Stimulated activated CD4-positive, alpha-beta T cell treated with anti-CD3 and anti-CD28 coated beads, Interleukin-2, amount 100 ng/mL, for 24 hours (primary cell): ENCODE measurements around the gene DCST1.

Experiments
- DNase-seq, 2 donors: peaks; one replicate each; pipeline ENCODE4 v3.0.0-alpha.2; 2020

Gene DCST1

DNA sequence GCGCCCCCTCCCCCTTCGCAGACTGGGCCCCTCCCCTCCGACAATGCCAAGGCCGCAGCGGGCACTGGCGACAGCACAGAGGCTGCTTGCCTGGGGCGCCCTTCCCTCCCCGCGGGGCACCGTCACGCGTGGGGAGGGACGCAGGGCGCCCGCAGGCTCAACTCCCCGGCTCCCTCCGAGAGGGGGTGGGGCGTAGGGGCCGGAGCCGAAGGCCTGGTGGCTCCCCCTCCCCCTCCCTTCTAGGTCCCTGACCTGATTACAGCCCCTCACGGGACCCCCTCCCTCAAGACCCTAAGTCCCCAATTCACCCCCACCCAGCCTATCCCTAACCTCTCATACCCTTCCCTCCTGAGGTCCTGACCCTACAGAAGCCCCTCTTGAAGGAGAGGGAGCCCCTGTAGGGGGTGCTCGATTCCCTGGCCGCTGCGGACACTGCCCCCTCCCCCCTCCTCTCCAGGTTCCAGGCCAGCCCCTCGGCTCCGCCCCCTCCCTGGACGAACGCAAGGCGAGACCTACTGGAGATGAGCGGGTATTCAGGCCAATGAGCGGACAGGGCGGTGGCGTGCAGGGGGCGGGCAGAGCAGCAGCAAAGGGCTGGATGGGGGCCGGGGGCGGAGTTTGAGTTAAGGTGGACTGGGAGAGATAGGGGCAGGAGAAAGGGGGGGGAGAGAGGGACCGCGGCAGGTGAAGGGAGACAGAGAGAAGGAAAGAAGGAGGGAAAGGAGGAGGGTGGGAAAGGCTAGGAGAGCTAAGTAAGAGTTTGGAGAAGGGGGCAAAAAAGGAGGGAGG, 31.8 kb upstream of the DCST1 start:
- peak; percentile 99 for DNase-seq

DNA sequence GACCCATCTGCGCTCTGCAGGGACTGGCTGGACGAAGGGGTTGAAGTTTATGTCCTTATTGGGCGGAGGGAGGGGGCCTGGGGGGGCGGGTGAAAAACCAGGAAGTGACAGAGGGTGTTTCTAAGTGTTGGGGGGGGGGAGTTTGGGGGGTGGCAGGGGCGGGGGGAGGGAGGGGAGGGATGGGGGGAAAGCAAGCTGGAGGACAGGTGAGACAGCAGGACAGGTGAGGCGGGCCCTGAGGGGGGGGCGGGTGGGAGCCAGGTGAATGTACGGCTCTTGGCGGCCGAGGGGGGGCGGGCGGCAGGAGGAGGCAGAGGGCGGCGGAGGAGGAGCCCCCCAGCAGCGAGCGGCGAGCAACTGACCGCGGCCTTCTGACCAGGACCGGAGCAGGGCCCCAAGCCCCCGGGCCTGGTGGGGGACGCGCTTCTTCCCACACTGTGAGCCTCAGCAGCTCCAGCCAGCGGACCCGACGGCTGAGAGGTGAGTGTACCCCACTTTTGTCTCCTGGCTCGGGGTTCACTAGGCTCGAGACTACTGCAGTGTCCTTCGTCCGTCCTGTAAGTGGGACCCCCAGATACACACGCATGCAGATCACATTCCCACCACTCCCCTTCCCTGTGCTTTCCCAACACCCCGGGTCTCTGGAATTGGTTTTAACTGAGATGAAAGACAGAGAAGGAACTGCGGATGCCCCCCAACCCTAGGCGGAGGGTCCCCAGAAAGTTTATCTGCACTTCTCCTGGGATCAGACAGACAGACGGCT, 31.0 kb upstream of the DCST1 start, which contains the start of gene ZBTB7B:
Gene ZBTB7B (plus strand): TSS at position 339 of the 763 bp plus-strand sequence. CDS start 11,859 bp downstream, outside the sequence.
- no peak for DNase-seq

DNA sequence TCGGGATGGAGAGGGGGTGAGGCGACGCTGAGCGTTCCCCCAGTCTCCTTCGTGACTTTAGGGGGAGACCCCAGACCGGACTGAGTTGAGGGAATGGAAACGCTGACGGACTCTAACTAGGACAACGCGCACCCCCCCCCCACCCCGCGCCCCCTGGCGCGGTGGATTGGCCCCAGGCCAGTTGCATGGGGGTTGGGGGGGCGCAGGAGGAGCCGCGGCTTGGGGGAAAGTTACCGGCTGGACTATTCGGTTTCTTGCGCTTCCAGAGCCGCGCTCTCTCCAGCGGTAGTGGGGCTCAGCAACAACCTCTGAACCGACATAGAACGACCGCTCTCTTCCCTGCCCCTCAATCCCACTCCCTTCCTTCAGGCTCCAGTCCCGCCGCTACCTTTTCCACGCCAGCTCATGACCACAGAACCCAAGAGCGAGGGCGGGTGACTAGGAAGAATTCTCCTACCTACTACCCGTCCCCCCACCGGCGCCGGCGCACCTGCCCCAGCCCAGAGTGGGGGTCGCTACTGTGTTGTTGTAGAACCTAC, 30.3 kb upstream of the DCST1 start:
- DNase-seq = peak in 1 of 2 donors; percentile 48

DNA sequence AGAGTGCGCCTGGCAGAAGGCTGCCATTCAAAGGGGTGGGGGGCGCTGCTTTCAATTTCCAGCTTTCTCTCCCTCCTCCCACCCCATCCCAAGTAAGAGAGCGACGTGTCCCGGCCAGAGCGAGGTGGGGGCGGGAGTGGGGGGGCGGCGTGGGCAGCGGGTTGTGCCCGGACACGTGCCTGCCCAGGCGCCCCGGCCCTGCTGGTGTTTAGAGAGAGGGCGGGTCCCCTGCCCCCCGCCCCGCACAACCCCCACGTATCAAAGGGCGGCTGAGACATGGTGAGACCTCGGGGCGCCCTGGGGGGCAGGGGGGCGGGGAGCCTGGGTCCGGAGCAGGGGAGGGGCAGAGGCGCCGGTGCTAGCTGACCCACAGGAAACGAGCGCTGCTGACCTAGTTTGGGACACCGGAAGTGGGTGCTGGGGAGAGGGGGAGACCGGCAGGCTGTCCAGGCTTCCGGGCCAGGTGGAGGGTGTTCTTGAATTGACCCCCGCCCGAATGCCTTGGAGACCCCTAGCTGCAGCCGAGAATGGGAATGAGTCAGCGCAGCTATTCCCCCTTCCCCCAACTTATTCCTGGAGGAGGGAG, 29.8 kb upstream of the DCST1 start:
- DNase-seq = no peak

DNA sequence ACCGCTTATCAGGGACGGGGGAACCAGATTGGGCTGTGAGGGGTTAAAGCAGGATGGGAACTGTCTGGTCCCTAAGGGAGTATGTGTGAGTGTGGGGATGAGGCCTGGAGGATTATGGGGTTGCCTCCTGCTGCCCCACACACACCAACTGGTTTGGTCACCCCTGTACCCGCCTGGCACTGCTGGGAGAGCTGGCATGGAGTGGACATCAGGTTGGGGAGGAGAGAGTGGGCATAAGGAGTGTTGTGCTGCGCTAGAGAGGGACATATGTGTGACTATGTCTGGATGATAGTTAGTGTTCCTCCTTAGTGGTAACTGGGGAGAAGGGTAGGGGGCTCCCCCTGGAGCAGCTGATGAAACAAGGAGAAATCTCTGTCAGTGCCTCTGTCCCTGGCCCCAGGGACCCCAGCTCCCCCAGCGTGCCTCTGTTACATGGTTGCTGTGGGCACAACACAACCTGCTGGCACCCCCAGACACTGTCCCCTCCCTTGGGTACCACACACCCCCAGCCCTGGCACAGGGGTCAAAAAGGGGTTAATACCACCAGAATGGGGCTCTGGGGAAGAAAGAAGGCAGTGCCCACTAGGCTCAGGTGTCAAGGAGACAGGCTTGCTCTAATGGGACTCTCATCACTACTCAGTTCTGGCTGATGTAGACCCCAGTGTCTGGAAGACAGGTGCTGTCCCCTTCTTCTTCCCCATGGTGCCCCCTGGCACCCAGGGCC, 29.1 kb upstream of the DCST1 start:
- DNase-seq = no peak

DNA sequence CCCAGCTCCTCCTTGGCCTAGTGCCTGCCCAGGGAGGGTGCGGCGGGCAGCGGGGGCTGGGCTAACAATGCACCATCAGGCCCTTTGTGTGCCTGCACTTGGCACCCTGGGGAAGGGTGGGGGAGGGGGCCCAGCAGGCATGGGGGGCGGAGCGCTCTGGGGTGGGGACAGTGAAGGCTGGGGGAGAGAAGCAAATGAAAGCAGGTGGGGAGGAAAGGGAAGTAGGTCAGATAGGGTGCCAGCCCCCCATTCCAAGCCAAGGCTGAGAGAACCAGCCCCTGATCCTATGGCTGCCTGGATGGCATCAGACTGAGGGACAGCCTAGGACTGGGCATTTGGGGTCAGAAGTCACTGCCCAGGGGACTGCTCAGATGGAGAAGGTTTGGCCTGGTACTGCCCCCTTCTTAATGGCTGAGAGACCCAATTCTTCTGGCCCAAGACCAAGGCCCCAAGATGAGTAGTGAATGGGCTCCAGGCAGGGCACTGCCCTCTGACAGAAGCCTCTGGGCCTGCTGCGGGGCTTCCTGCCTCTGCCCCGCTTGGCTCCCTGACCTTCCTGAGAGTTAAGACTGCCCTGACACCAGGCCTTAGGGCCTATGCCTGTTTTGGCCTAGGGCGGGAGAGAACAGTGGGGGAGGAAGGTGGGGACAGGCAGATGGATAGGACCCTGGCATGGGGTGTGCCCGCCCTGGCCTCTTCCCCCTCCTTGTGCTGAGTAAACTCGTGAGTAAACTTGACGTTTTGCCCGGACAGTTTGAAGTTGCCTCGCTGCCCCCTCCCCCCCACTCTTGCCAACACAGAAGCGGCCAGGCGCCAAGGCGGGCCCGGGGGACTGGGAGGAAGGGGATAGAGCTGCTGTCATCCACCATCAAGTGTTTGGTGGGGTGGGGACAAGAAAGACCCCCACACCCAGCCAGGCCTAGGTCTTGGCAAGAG, 28.3 kb upstream of the DCST1 start:
- DNase-seq = no peak

DNA sequence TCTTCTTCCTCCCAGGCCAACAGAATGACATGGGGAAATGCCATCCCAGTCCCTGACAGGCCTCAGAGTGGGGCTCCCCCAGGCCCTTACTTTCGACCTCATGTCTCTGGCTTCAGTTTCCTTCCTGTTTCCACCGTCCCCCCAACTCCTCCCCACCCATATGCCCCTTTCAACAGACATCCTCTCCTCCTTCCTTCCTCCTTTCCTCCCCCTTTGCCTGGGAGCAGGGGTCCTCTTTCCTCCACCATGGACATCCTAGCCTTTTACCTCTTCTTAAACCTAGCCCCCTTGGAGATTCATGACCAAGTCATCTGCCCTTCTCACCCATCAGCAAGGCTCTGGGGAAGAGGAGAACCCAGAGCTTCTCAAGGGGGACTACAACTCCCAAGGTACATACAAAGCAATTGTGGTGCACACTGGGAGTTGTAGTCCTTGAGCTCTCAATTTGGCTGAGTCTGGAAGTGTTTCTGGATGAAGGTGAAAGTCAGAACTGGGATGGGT, 27.0 kb upstream of the DCST1 start:
- peak in 1 of 2 donors; percentile 52 for DNase-seq

DNA sequence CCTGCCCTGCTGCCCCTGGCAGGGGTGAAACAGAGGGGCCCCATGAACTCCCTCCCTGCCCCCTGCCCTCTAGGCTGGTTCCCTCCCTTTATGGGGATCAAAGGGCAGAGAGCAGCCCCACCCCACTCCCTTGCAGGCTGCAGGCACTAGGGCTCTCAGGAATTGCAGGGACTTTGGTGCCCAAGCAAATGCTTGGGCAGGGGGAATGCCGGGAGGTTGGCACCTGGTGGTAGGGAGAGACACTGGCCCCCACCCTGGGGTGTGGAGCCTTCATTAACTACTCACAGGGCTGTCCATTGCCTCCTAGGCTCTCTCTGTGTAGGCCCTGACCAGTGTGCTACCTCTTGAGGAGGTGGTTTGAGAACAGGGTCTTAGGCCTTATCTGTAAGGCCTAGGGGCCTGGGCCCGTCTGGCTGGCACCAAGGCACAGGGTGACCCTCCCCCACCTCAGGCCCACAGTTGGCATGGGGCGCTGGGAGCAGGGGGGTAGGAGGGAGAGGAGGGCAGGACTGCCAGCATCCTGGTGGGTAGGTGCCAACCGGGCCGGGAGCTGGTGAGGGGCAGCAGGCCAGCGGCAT, 26.3 kb upstream of the DCST1 start:
- no peak for DNase-seq

DNA sequence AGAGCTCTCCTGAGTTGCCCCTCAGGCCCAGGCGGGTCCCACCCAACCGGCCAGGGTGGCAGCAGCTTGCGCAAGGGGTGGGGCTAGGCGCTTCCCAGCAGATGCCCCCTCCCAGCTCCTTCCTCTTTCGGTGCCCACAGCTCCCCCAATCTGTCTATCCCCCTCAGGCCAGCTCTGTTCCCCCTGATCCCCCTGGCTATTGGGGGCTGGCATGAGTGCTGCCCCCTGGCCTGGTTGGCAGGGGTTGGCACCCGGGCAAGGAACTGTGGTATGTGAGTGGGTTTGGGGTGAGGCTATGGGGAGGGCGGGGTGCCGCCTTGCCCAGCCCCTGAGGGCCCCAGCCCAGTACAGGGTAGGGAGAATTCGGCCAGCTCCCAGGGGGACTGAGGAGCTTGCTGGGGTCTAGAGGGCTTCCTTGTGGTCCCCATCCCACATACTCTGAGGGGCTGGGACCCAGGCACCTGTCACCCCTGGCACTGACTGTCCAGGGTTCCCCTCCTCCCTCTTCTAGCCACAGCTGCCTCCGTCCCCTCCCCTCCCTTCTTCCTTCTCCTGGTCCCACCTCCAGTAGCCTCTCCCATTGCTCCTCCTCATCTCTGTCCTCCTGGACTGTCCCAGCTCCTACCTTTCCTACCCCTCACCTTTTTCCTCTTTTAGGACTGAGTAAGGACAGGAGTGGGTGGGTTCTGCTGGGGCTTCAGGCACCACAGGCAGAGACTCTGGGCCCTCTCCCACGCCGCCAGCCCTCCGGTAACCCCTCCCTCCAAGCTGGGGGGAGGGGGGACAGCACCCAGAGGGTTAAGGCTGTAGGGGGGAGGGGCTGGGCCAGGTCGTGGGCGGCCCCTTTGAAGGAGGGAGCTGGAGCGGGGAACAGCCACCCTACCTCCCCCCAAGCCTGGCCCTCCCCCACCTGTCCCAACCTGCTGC, 25.3 kb upstream of the DCST1 start:
- DNase-seq = peak; percentile 72 to 90

DNA sequence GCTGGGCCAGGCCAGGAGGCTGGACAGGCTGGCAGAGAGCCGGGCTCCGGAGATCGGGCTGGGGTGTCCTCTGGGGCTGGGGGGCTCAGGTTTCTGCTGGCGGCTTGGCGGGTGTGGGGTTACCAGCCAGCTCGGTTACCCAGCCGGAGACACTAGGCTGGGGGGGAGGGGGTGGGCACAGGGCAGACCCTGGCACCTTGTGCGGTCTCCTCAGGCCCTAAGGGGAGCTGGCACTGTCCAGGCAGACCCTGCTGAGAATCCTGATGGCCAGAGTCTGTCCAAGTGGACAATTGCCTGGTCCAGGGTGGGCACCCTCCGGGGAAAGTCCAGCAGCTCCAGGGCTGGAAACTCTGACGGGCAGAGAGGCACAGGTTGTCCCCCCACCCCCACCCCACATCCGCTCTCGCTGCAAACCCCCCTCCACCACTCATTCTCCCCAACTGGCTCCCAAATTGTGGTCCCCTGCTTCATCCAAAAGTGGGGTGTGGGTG, 24.4 kb upstream of the DCST1 start:
- DNase-seq = peak; percentile 41 to 58

DNA sequence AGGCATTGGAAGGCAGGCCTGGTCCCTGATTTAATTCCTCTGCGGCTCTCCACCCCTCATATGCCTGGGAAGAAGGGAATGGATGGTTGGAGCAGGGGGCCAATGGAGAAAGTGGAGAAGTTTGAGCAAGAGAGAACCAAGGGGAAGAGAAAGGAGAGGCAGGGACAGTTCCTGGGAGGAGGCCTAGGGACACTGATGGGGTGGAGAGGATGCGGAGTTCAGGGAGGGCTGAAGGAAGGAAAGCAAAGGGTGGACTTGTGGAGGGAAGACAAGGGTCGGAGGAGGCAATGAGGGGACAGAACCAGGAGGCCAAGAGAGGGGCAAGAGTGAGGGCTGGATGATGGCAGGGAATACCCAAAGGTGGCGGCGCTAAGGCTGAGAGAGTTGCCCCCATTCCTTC, 23.9 kb upstream of the DCST1 start:
- DNase-seq = no peak

DNA sequence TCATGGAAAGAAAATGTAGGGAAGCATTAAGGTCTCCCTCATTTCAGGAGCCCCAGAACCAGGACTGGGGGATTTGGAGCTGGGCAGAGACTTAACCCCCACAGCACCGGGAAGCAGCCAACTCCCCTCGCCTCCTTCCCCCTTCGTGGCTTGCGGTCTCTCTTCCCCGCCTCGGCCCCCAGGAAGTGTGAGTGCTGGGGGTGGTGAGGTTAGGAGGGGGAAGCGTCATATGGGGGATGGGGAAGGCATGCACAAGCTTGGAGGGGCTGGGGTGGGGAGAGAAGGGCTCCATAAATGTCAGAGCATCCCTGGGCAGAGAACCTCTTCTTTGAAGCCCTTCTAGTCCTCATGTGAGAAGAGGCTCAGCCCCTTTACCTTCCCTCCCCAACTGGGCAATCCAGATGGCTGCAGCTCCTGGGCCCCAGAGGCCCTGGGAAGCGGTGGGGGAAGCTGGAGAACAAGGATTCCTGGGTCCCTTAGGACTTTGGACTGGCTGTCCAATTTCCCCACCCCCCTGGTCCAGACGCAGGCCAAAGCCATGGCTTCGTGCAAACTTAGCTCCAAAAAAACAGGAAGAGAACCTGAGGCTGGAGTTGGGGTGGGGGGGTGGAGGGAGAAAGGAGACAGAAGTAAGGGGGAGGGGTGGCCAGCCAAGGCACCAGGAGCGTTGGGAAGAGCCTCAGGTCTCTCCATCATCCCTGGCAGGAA, 23.3 kb upstream of the DCST1 start:
- peak in 1 of 2 donors; percentile 57 for DNase-seq

DNA sequence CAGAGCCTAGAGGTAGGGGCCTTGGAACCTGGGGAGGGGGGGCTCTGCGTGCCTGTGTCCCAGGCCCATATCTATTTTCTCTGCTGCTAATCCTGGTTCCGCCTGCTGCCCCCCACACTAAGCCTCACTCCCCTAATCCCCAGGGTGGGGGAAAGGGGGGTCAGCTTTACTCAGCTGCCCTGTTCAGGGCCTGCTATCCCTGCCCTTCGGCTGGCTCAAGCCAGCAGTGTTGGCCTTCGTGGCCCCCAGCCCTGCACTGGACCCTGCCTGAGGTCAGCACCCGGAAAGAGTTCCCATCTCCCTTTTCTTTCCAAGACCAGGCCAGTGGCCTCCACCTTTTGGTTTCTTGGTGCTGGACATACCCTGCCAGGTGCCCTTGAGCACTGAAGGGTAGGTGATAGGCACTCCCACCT, 22.6 kb upstream of the DCST1 start:
- DNase-seq = no peak

DNA sequence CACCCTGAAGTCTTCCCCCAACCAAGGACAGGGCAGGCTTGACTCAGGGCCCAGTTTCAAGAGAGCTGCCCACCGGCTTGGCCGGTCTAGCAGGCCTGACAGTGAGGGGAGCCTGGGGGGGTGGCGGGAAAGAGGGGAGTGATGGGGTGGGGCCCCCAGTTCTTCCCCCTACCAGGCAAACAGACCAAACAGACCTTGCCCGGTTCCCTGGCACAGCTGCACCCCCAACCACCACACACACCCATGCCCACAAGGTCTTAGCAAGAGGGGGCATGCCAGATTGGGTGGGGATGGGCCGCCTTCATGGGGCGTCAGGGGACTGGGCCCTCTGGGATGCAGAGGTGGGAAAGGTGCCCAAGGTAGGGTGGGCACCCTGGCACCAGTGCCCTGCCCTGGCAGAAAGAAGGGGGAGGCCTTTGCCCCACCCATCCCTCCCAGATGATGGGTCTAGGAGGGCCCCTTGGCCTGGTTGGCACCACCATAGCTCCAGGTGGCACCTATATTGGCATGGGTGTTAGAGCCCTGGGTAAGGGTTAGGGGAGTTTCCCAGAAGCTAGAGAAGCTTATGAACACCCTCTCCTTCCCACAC, 22.1 kb upstream of the DCST1 start:
- DNase-seq = no peak

DNA sequence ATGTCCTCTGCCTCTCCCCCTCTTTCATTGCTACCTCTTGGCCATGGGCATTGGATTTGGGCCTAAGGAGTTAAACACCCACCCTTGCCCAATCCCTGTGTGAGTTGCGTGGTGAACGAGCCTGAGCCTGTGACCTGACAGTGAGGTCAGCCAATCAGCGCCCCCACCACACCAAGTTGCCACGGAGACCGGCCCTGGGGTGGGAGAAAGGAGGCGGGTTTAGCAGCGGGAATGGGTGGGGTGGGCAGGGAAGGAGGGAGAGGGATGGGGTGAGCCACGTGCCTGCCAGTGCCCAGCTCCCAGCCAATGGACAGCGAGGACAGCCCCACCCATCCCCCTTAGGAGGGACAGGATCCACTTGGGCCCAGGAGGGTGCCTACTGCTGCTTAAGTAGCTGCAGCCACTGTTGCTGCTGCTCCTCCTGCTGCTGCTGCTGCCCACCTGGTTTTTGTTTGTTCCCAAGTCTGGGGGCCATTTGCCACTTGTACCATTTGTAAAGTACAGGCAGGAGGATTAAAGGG, 21.5 kb upstream of the DCST1 start:
- DNase-seq = peak in 1 of 2 donors; percentile 58

DNA sequence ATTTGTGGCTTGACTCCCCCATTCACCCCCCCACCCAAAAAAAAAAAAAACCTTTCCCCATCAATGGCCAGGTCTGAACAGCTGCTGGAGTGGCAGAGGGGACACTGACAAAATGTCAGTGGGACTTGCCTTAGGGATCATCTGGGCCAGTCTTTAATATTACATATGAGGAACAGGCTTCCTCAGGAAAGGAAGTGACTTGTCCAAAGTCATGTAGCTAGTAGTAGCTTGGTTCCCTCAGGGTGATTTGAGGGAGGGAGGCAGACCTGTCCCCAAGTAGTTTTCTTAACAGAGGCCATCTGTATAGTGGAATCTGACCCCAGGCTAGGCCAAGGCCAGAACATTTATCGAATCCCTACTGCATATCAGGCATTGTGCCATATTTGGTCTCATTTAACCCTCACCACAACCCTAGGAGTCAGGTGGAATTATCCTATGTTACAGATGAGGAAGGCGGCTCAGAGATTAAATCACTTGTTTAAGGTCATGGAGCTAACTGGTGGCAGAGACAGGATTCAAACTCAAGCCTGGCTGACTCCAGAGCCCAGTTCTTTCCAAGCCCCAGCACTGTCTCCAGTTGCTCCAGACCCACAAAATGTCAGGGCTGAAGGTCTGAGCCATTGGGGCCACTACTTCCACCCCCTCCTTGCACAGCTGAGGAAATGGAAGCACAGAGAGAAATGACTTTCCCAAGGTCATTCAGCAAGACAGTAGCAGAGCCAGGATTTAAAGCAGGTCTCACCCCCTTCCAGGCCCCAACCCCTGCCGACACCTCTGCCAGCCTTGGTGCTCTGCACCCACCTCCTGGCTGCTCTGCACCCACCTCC, 20.6 kb upstream of the DCST1 start:
- no peak for DNase-seq

DNA sequence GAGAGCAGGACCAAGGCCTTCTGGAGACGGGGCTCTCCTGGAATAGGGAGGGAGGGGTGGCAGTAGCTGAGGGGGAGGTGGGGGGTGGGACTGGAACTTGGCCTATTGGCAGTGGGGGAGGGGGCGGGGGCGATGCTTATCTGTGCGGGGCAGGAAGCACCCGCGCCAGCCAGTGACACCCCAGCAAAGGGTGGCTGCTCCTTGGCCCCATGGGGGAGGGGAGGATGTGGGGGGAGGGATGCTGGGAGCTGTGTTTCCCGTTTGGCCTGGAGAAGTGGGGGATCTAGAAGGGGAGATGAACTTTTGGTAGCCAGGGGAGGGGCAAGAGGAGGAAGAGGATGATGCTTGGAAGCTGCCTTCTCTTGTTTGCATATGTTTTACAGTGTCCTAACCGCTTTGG, 20.0 kb upstream of the DCST1 start:
- no peak for DNase-seq
